Body of pancreas (tissue), 4 donors: Measurements from ENCODE around the gene CEACAM16. TPM values are rescaled to one million over a fixed set of nuclear protein-coding genes. Genes with fewer than 3 reads are reported as not detected.

Experiments
- ATAC-seq: fragments of 150-250 bp; one replicate; pipeline ENCODE4 v1.9.1; 2016
- DNase-seq, 4 donors: peaks; one replicate each; pipeline ENCODE4 v3.0.0-alpha.2; 2019
- H3K27ac ChIP-seq, 4 donors: fragments of 200-600 bp; sonication (generic); 1 replicate in 3 of 4; 2 replicates in 1 of 4; pipeline versions ENCODE4 v1.5.1 to v1.6.1; 2016 to 2019; ENCODE audit warnings: mild to moderate bottlenecking in 1 of 4, mixed read lengths in 1 of 4, moderate library complexity in 1 of 4
- H3K27me3 ChIP-seq, 2 donors: fragments of 200-600 bp; sonication (generic); one replicate each; pipeline ENCODE4 v1.6.0; 2016; ENCODE audit warnings: mild to moderate bottlenecking in 1 of 2
- H3K36me3 ChIP-seq, 2 donors: fragments of 200-600 bp; sonication (generic); replicated peaks in 1 of 2; 2 replicates each; pipeline ENCODE4 v1.5.1; 2016; ENCODE audit warnings: low read depth in 2 of 2; ENCODE audit not compliant: insufficient read depth in 1 of 2
- H3K4me1 ChIP-seq: fragments of 200-600 bp; sonication (generic); one replicate; pipeline ENCODE4 v1.6.0; 2016
- H3K4me3 ChIP-seq, 2 donors: fragments of 200-600 bp; sonication (generic); 1 replicate in 1 of 2; 2 replicates in 1 of 2; pipeline ENCODE4 v1.5.1; 2016 to 2019
- H3K9me3 ChIP-seq, 3 donors: fragments of 200-600 bp; sonication (generic); 1 replicate in 2 of 3; 2 replicates in 1 of 3; pipeline ENCODE4 v1.5.1; 2016
- POLR2A ChIP-seq, 3 donors: fragments of 450-650 bp; IDR thresholded peaks; one replicate each; pipeline ENCODE4 v1.6.1; 2016; ENCODE audit warnings: antibody characterized with exemption in 3 of 3, mild to moderate bottlenecking in 2 of 3
- WGBS, 2 donors: methylation state at CpG; one replicate each; pipeline ENCODE4 v1.1.5; 2017; 5-methylcytosine and 5-hydroxymethylcytosine counted together
- intact Hi-C: fragments of 100-400 bp; cut with DNase I; formaldehyde crosslinking; loops from one replicate; pipeline ENCODE4 v1.15.1; 2023
- total RNA-seq, 2 donors: library from RNA; depleted of rRNA; stranded (reverse); fragments of >200 nt; gene quantifications; one replicate each; pipeline ENCODE4 v1.1.0, GENCODE V29; 2016
- TF ChIP-seq, protein P1 (sequence below), 7 experiments: fragments of 450-650 bp in 4 of 7; fragments of 200-600 bp in 3 of 7; sonication (generic) in 3 of 7; IDR thresholded peaks; one replicate each; pipeline ENCODE4 v1.5.1; 2016 to 2019; ENCODE audit warnings: antibody characterized with exemption in 7 of 7

Gene CEACAM16
- total RNA-seq, 2 donors from 2014 or later = 0.33 to 1.3 TPM

GRCh38 chr19:44723299-44723951, 24.5 kb downstream of the CEACAM16 start:
- Histone ChIP-seq H3K9me3 (no peaks in the 10 kb centered on the region), H3K36me3 (no peaks in the 10 kb centered on the region), H3K27ac (peak overlapping the region; percentile 70 to 86 (median 83)), H3K4me1 (peaks cover 48% of the 10 kb centered on the region), H3K4me3 (no peak overlapping the region), H3K27me3 (no peaks in the 10 kb centered on the region)
- DNase-seq (no peak), ATAC-seq (no peak)
- TF ChIP-seq, protein P1, sequence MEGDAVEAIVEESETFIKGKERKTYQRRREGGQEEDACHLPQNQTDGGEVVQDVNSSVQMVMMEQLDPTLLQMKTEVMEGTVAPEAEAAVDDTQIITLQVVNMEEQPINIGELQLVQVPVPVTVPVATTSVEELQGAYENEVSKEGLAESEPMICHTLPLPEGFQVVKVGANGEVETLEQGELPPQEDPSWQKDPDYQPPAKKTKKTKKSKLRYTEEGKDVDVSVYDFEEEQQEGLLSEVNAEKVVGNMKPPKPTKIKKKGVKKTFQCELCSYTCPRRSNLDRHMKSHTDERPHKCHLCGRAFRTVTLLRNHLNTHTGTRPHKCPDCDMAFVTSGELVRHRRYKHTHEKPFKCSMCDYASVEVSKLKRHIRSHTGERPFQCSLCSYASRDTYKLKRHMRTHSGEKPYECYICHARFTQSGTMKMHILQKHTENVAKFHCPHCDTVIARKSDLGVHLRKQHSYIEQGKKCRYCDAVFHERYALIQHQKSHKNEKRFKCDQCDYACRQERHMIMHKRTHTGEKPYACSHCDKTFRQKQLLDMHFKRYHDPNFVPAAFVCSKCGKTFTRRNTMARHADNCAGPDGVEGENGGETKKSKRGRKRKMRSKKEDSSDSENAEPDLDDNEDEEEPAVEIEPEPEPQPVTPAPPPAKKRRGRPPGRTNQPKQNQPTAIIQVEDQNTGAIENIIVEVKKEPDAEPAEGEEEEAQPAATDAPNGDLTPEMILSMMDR (IDR thresholded peaks at IDR 0.05) = no peak
- TF ChIP-seq POLR2A (IDR thresholded peaks at IDR 0.05) = no peak
- 51 to 52% methylated on average over 9 to 10 of the region's 10 CpGs for WGBS, 2 donors
- intact Hi-C loops = no loop called here

GRCh38 chr19:44723952-44724319, 25.0 kb downstream of the CEACAM16 start:
- Histone ChIP-seq H3K36me3 (no peaks in the 10 kb centered on the region), H3K4me3 (no peak overlapping the region), H3K27me3 (no peaks in the 10 kb centered on the region), H3K4me1 (peaks cover 44% of the 10 kb centered on the region), H3K9me3 (no peaks in the 10 kb centered on the region), H3K27ac (peak overlapping the region; percentile 70 to 86 (median 83))
- WGBS, 2 donors = 7 to 14% methylated on average over 7 of the region's 7 CpGs
- peak; percentile 84 to 87 (median 85) for DNase-seq
- TF ChIP-seq, protein P1 (IDR thresholded peaks at IDR 0.05) = peak; percentile 90 to 99 (median 97)
- no peak for TF ChIP-seq POLR2A (IDR thresholded peaks at IDR 0.05)
- ATAC-seq = peak; percentile 77
- intact Hi-C loops = no loop called here

GRCh38 chr19:44725251-44725650, 26.3 kb downstream of the CEACAM16 start:
- WGBS, 2 donors = 4% methylated on average over 18 of the region's 18 CpGs; no CpG with 5 or more reads in 1 of the 2 donors
- peak in 1 of 3 donors; percentile 33 for TF ChIP-seq POLR2A (IDR thresholded peaks at IDR 0.05)
- TF ChIP-seq, protein P1 (IDR thresholded peaks at IDR 0.05) = peak in 2 of 7 experiments; percentile 15 to 20
- no peaks in the 10 kb centered on the region for H3K9me3 ChIP-seq
- no peaks in the 10 kb centered on the region for H3K27me3 ChIP-seq
- H3K27ac ChIP-seq = peak overlapping the region; percentile 70 to 86 (median 83)
- H3K4me1 ChIP-seq = peaks cover 35% of the 10 kb centered on the region
- H3K4me3 ChIP-seq = no peak overlapping the region
- ATAC-seq (peak; percentile 88), DNase-seq (peak; percentile 82 to 90 (median 86))
- no peaks in the 10 kb centered on the region for H3K36me3 ChIP-seq
- intact Hi-C loops = loop anchor here (5.0 kb wide), 1 partner anchor 37 kb away; no protein-coding TSS in a partner anchor

GRCh38 chr19:44725684-44726083, 26.7 kb downstream of the CEACAM16 start:
- DNase-seq (peak in 3 of 4 donors; percentile 25 to 44 (median 29)), ATAC-seq (no peak)
- intact Hi-C loops = loop anchor here (5.0 kb wide), 1 partner anchor 37 kb away; no protein-coding TSS in a partner anchor
- H3K36me3 ChIP-seq = no peaks in the 10 kb centered on the region
- no peak overlapping the region for H3K4me3 ChIP-seq
- peak overlapping the region; percentile 70 to 86 (median 83) for H3K27ac ChIP-seq
- peaks cover 32% of the 10 kb centered on the region for H3K4me1 ChIP-seq
- 33 to 44% methylated on average over 4 to 5 of the region's 5 CpGs for WGBS, 2 donors
- no peaks in the 10 kb centered on the region for H3K27me3 ChIP-seq
- no peaks in the 10 kb centered on the region for H3K9me3 ChIP-seq
- no peak for TF ChIP-seq POLR2A (IDR thresholded peaks at IDR 0.05)
- TF ChIP-seq, protein P1 (IDR thresholded peaks at IDR 0.05) = no peak
